CD4-positive, alpha-beta T cell treated with Interleukin-4 for 4 hours (primary cell): ENCODE results near the gene RPAP3.

Source experiments
- DNase-seq: peaks from one replicate; pipeline ENCODE4 v3.0.0-alpha.2; 2020

RPAP3 gene

DNA sequence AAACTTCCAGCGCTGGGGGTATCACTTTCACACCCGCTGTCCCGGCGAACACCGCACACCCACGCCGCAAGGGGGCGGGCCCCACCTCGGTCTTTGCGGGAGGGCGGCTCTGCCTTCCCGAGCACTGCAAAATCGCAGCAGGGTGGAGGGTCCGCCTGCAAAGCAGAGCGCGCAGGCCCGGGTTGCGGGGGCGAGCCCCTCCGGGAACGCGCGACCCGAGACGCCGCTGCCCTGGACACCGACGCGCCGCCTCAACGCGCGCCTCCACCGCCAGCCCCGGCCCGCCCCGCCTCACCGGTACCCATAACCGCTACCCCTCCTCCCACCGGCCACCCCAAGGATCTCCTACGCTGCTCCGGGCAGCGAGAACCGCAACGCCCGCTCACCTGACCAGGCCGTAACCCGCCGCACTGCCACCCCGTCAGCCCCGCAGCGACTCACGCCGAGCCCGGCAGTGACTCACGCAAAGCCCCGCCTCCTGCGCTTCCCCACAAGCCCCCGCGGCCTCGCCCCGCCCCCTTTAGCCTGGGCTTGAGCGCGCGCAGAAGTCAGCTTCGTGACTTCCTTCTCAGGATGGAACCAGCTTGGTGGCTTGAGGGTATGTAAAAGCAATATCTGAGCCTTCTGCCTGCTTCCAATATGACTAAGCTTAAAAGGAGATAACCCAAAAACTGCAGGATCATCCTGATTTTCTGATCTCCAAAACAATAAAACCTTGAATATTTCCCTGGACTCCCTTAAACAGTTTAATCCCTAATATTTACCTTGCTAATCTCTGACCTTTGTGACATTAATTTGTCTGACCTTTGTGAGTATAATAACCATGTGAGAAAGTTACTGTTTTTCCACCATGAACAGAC lies at the start of gene RPAP3:
Gene RPAP3 (minus strand): TSS at position 465 of the 860 bp plus-strand sequence. CDS start 3,190 bp downstream, outside the sequence.
- DNase-seq: peak; percentile 94

GRCh38 chr12:47754881-47755280 lies 49.1 kb upstream of the RPAP3 start:
- DNase-seq: no peak

GRCh38 chr12:47754126-47754525 lies 48.3 kb upstream of the RPAP3 start:
- DNase-seq: no peak

- DNase-seq: no peak
These were observed 47.5 kb upstream of the RPAP3 start for GRCh38 chr12:47753021-47754001.

DNA sequence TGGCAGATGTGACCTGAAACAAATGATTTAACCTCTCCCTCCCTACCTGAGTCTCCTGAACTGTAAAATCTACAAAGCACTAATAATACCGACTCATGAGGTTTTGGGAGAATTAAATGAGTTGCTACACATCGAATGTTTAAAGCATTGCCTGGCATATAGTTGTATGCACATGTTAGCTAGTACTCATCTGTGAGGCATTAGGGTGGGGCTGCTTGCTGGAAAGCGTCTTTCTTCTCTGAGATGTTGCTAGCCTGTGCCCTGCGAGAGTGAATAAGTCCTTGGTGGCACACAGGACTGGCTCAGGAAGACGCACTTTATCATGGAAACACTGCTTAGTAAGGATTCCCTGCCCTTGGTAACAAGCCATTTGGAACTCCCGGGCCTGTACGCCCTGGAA lies 46.7 kb upstream of the RPAP3 start:
- no peak for DNase-seq

GRCh38 chr12:47752121-47752520 lies 46.3 kb upstream of the RPAP3 start:
- DNase-seq: no peak

GRCh38 chr12:47751561-47751960 lies 45.7 kb upstream of the RPAP3 start:
- DNase-seq: no peak

DNA sequence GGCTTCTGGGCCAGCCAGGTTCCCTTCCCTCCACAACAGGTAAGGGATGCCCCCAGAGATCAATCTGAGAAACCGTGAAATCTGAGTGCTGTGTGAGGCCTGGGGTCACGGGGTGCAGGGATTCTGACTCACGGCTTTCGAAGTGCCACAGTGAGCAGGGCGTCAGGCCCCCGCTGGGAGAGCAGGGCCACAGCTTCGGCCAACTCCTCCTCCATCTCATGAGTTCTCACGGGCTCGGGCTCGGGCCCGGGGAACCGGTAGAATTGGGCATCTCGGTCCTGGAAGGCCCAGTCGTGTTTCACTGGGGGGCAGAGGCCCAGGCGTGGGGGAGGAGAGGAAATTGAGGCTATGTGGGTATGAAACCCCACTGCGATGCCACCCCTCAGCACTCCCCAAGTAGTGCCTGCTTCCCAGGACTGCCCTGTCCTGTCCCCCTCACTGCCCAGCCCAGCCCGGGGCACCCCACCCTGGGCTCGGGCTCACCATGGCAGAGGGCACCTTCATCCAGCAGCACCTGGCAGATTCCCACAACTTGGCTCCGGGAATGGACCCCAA lies 45.2 kb upstream of the RPAP3 start:
- no peak for DNase-seq

DNA sequence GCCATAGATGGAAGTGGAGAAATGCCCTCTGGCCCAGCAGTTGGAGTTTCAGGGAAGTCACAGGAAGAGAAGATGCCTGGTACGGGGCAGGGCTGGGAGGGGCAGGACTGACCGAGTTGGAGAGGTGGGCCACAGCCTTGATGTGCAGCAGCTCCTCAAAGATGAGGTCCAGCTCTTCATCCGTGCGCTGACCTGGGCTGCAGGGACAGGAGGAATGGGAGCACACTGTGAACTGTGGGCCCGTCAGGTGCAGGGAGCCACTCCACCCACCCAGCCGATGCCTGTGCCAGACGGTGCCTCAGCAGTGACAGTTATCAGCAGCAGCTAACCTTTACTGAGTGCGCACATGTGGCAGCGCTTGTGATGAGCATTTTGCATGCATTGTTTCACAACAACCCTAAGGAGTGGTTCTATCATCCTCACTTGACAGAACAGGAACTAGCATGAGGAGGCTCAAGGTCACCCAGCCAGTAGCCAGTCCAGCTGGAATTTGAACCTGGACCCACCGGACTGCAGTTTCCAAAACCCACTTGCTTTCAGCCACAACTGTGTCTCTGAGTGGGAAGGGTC lies 44.5 kb upstream of the RPAP3 start:
- no peak for DNase-seq

DNA sequence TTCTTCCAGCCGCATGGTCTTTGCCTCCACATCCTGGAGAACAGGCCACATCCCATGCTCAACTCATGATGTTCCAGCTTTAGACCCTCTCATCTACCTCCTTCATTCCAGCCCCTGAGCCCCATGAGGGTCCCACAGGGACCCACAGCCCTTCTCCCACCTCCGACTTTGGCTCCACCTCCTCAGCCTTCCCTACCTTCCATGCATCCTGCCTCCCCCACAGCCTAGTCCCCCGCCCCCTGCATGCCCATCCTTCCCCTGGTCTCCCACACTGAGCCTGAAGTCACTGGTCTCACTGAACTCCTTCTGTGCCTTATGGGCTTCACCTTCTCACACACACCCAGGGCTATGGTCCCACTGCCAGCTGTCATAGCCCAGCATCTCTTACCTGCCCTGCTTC lies 43.1 kb upstream of the RPAP3 start:
- DNase-seq: no peak

DNA sequence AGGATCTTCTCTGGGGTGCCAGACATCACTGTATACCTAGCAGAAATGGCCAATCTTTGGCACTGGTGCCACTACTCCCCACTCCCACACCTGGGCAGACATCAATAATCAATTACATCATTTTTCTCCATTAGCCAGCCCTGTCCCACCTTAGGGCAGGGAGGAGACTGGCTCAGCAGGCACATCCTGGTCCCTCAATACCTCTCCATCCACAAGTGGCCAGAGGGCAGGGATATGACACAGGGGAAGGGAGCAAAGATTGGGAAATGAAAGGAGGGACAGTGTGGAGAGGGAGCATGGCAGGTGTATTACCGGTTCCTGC lies 42.6 kb upstream of the RPAP3 start:
- DNase-seq: no peak

DNA sequence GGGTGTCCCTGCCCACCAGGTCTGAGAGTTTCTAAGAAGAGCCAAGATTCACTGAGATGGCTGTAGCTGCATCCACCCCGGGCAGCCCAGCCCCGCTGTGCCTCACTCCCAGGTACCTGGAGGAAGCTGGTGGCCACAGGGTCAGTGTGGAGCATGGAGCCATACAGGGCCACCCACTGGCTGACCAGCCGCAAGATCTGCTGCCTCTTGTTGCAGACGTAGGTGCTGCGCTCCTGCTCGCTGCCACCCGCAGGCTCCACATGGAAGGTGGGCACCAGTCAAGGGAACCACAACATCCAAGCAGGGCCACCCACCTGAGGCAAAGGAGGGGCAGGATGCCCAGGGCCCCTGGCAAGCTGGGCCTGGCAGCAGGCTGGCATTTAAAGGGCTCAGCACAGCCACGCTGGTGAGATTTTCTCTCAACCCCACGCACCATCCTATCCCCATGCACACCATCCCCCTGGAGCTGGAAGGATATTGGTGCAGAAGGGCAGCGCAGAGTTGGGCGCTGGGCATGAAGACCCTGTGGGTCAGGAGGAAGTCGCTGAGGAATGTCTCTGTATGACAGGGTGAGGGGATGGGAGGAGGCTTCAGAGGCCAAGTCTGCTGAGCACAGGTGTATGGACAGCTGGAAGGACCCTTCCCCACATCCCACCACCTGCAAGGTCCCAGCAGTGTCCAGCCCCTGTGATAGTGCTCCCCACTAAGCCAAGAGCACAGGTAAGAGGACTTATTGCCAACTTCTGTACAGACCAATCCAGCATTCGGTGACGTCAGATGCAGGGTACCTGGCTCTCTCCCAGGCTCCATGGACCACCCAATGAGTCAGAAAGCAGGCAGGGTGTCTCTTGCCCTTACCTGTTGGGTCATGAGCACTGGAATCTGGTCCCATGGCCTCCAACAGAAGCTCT lies 42.0 kb upstream of the RPAP3 start:
- DNase-seq: no peak

- no peak for DNase-seq
These were observed 41.3 kb upstream of the RPAP3 start for GRCh38 chr12:47747126-47747525.

DNA sequence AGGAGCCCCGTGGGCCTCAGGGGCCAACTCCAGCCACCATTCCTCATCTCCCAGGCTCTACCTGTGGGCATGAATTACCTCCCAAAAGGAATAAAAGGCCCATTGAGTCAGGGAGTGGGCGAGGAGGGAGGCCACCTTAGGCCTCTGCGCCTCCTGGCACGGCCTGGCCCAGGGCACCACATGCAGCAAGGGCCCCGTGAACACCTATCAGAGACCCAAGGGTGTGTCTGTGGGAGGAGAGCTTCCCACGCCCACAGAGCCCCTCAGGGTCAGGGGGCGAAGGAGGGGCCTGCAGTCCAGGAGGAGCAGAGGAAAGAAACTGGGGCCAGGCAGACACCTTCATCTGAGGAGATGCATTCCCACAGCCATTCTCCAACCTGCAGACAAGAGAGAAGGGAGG lies 40.7 kb upstream of the RPAP3 start:
- DNase-seq: no peak

DNA sequence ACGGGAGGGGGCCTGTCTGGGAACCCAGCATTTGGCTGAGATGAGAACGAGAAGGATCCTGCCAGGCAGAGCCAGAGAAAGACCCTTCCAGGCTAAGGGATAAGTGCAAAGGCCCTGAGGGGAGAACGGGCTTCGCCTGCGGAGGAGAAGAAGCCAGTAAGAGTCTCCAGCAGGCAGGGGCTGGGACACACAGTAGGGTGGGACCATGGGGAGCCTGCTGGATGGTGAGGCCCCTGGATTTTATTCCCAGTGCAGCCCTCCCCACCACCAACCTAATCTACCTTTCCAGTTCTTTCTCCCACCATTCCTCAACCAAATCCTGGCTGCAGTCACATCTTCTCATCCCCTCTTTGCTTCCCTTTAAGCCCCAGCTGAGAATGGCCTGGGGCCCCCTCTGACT lies 40.2 kb upstream of the RPAP3 start:
- no peak for DNase-seq

- no peak for DNase-seq
These were observed 39.7 kb upstream of the RPAP3 start for GRCh38 chr12:47745485-47746041.

DNA sequence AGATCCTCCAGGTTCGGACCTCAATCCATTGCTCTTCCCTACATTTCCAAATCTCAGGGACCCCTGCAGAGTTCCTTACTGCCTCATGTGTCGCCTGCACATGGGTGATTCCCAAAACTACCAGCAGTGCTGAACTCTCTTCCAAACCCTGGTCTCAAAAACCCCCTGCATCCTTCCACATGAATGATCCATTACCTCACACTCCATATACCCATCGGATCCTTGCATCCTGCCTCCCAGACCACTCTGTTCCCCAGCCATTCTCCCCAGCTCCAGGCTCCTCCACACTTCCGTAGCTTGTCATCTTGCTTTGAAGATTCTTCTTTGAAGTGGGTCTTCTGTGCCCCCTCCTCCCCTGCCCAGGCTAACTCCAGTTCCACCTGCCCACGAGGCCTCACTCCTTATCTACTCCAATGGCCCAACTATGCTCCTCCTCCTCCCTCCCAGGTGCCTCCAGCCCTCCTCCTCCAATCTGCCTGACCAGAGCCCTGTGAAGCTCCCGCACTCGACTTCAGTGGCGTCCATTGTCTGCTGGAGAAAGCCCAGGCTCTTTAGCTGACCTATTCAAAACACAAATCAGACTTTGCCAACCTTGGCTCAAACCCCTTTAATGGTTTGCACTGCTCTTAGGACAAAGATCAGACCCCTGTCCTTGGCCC lies 39.1 kb upstream of the RPAP3 start:
- DNase-seq: no peak

DNA sequence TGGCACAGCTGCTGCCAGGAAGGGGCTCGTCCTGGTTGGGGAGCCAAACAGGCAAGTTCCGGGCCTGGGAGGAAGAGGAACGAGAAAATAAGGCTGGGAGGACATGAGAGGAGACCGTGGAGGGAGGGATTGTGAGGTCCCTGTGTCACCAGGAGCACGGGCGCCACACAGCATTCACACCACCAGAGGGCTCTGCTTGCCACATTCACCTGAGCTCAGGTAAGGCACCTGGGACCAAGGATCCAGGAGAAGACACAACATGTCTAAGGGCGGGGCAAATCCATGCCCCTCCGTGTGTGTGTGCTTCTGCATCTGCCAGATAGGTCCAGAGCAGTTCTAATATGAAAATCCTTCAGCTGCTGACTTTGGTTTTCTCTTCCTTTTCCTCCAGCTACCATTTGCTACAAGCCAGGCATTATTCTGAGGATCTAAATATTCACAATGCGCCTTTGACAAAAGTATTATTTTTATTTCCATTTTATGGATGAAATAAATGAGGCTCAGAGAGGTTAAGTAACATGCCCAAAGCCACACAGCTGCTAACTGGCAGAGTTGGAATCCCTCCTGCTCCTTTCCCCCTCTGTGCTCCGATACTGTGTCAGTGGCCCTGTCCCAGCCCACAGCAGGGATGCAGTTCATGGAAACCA lies 38.3 kb upstream of the RPAP3 start:
- peak; percentile 63 for DNase-seq

DNA sequence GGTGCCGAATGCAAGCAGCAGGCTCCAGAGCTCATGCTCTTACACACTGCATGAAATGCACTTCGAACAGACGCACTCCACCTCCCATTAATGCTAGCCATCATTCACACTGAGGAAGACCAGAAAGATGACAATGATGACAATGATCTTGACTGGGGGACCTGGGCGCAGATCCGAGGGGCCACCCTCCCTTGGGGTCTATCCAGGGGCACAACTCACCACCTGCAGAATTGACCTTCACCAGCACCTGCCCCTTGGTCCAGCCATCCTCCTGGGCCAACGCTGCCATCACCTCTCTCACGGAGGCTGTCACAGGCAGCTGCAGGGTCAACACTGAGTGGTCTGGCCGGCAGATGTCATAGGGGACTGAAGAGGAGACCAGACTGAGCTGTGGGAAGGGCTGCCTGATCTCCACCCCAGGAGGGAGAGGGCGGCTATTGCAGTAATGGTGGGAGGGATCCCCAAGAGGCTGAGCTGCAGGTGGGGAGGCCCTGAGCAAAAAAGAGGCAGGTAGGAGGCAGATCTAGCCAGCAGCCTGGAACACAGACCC lies 37.6 kb upstream of the RPAP3 start:
- DNase-seq: no peak

- DNase-seq: peak; percentile 65
These were observed 36.5 kb upstream of the RPAP3 start for GRCh38 chr12:47742253-47742825.
